Activated CD4-positive, alpha-beta T cell treated with anti-CD3 and anti-CD28 coated beads, Interleukin-2, amount 10 ng/mL, durations not matched to agents 7 days and 5 days (primary cell): ENCODE data around the gene ASIC1. TPM values are rescaled to one million over a fixed set of nuclear protein-coding genes. Genes with fewer than 3 reads are reported as not detected.
A peak's percentile ranks its signal among the peaks of the same experiment; 100 is the strongest.
"Not testable (repeated sequence)": the region's sequence is repeated elsewhere in the genome, so short reads cannot be mapped to it uniquely, and the experiment has no call there.

Experiments
- CTCF ChIA-PET: fragments of 350-600 bp; sonication (Branson Sonifier 250); formaldehyde crosslinking; loops from one replicate; lab custom pipeline; 2021; ENCODE audit warnings: antibody characterized with exemption; lab: Charles Lee
- POLR2A ChIA-PET: fragments of 350-600 bp; sonication (Branson Sonifier 250); formaldehyde crosslinking; loops from one replicate; lab custom pipeline; 2021; ENCODE audit warnings: antibody characterized with exemption; lab: Charles Lee
- DNase-seq: peaks from one replicate; pipeline ENCODE4 v3.0.0-alpha.2; 2020
- H3K27ac Mint-ChIP-seq: one replicate; pipeline ENCODE4 v1.8.0; 2021; ENCODE audit warnings: mild to moderate bottlenecking, moderate library complexity, mixed read lengths
- H3K27me3 Mint-ChIP-seq: one replicate; pipeline ENCODE4 v1.8.0; 2021; ENCODE audit warnings: mixed read lengths
- H3K36me3 Mint-ChIP-seq: one replicate; pipeline ENCODE4 v1.8.0; 2021; ENCODE audit warnings: low read depth, mixed read lengths
- H3K4me1 Mint-ChIP-seq: one replicate; pipeline ENCODE4 v1.8.0; 2021; ENCODE audit warnings: mixed read lengths
- H3K4me3 Mint-ChIP-seq: one replicate; pipeline ENCODE4 v1.8.0; 2021; ENCODE audit warnings: mild to moderate bottlenecking, moderate library complexity, mixed read lengths
- H3K9me3 Mint-ChIP-seq: one replicate; pipeline ENCODE4 v1.8.0; 2021; ENCODE audit warnings: mixed read lengths
- total RNA-seq, 2 experiments: library from RNA; stranded (reverse); gene quantifications; one replicate each; pipeline ENCODE4 v1.2.3, GENCODE V29; 2021

The ASIC1 gene
- total RNA-seq, 2 experiments from 2014 or later, result 8.7 to 10.1 TPM

DNA sequence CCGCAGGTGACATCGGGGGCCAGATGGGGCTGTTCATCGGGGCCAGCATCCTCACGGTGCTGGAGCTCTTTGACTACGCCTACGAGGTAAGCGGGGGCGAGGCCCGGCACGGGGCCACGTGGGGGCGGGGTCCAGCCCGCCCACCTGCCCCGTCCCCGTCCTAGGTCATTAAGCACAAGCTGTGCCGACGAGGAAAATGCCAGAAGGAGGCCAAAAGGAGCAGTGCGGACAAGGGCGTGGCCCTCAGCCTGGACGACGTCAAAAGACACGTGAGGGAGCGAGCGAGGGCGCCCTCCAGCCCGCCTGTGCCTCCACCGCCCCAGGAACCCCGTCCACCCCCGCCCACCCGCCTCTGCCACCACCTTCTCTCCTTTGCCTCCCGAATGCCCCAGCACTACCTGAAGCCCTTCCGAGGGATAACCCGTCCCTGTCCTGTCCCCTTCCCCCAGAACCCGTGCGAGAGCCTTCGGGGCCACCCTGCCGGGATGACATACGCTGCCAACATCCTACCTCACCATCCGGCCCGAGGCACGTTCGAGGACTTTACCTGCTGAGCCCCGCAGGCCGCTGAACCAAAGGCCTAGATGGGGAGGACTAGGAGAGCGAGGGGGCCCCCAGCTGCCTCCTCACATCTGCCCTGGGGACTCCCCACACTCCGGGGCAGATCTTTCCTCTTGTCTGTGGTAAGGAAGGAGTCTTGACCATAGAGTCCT, 23.9 kb downstream of the ASIC1 start:
- CTCF ChIA-PET, result interaction anchor here (2.7 to 6.0 kb wide), 2 partner anchors 11 to 30 kb away, joined by 11 to 68 read pairs; partner anchors contain the start of gene COX14
- Mint-ChIP-seq H3K4me3 (no peak overlapping the region), H3K36me3 (no peaks in the 10 kb centered on the region), H3K27me3 (no peaks in the 10 kb centered on the region), H3K27ac (no peak overlapping the region), H3K4me1 (peaks cover 18% of the 10 kb centered on the region), H3K9me3 (no peaks in the 10 kb centered on the region)
- POLR2A ChIA-PET, result no interaction called here
- no peak for DNase-seq

DNA sequence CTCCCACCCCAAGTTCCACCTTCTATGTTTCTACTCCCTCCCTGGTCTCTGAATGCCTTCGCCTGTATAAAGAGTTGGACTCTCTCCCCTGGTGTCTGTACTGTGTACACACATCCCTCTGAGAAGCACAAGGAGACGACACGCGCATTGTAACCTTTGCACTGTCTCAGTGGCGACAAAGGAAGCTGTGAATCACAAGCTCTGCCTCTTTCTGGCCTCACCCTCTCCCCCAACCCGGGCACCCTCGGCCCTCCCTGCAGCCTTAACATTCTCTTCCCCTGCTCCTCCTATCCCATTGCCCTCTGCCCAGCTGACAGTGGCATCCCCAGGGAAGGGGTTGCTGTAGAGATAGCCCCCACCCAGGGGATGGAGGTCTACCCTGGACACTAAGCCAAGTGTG, 25.2 kb downstream of the ASIC1 start:
- ChIA-PET CTCF (interaction anchor here (0.5 to 6.0 kb wide), 7 partner anchors 7 to 86 kb away, joined by 3 to 68 read pairs (median 4); partner anchors contain the start of gene COX14), POLR2A (interaction anchor here (0.6 kb wide), 1 partner anchor 627 kb away, joined by 4 read pairs; no protein-coding TSS in a partner anchor)
- Mint-ChIP-seq H3K36me3 (peaks cover 7% of the 10 kb centered on the region), H3K9me3 (no peaks in the 10 kb centered on the region), H3K27ac (no peak overlapping the region), H3K4me1 (peaks cover 25% of the 10 kb centered on the region), H3K27me3 (no peaks in the 10 kb centered on the region), H3K4me3 (no peak overlapping the region)
- no peak for DNase-seq

DNA sequence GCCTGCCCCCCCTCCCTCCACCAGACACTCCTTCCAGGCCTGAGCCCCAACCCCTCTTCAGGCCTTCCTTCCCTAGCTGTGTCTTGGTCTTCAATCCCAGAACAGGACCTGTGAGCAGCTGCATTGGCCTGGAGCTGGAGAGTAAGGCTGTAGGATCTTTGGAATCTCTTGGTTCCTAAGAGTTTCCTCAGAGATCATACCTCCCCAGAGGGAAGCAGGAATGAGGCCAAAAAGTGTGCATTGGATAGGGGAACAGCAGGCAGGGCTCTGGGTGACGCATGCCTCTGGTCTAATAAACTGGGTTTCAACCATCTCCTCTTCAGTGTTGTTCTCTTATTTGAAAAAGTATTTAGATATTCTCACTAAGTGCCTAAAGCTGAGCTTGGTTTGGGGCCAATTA, 25.9 kb downstream of the ASIC1 start:
- H3K27me3 Mint-ChIP-seq, result no peaks in the 10 kb centered on the region
- no peaks in the 10 kb centered on the region for H3K9me3 Mint-ChIP-seq
- peak overlapping the region; percentile 68 for H3K4me3 Mint-ChIP-seq
- CTCF ChIA-PET, result interaction anchor here (0.9 to 6.0 kb wide), 6 partner anchors 8 to 46 kb away, joined by 3 to 68 read pairs (median 8); partner anchors contain the start of gene COX14
- peaks cover 10% of the 10 kb centered on the region for H3K36me3 Mint-ChIP-seq
- POLR2A ChIA-PET, result interaction anchor here (0.6 kb wide), 1 partner anchor 626 kb away, joined by 4 read pairs; no protein-coding TSS in a partner anchor
- DNase-seq, result no peak
- peaks cover 31% of the 10 kb centered on the region for H3K4me1 Mint-ChIP-seq
- peak overlapping the region; percentile 48 for H3K27ac Mint-ChIP-seq

DNA sequence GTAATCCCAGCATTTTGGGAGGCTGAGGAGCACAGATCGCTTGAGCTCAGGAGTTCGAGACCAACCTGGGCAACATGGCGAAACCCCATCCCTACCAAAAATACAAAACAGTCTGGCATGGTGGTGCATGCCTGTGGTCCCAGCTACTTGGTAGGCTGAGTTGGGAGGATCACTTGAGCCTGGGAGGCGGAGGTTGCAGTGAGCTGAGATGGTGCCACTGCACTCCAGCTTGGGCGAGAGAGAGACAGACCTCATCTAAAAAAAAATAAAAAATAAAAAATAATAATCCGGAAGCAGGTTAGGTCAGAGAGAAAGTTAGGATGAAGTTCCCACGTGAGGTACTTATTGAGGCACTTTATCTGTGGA, 27.0 kb downstream of the ASIC1 start:
- not testable (repeated sequence) for H3K27me3 Mint-ChIP-seq, DNase-seq, H3K9me3 Mint-ChIP-seq
- Mint-ChIP-seq H3K36me3 (peaks cover 18% of the 10 kb centered on the region), H3K4me3 (peak overlapping the region; percentile 97), H3K27ac (peak overlapping the region; percentile 95), H3K4me1 (peaks cover 35% of the 10 kb centered on the region)
- CTCF ChIA-PET, result interaction anchor here (0.6 to 6.0 kb wide), 11 partner anchors 9 to 378 kb away, joined by 3 to 68 read pairs (median 5); partner anchors contain the start of genes CERS5, COX14 and GPD1
- POLR2A ChIA-PET, result interaction anchor here (1.0 kb wide), 1 partner anchor 27 kb away, joined by 3 read pairs; the partner anchor contains the start of gene COX14

DNA sequence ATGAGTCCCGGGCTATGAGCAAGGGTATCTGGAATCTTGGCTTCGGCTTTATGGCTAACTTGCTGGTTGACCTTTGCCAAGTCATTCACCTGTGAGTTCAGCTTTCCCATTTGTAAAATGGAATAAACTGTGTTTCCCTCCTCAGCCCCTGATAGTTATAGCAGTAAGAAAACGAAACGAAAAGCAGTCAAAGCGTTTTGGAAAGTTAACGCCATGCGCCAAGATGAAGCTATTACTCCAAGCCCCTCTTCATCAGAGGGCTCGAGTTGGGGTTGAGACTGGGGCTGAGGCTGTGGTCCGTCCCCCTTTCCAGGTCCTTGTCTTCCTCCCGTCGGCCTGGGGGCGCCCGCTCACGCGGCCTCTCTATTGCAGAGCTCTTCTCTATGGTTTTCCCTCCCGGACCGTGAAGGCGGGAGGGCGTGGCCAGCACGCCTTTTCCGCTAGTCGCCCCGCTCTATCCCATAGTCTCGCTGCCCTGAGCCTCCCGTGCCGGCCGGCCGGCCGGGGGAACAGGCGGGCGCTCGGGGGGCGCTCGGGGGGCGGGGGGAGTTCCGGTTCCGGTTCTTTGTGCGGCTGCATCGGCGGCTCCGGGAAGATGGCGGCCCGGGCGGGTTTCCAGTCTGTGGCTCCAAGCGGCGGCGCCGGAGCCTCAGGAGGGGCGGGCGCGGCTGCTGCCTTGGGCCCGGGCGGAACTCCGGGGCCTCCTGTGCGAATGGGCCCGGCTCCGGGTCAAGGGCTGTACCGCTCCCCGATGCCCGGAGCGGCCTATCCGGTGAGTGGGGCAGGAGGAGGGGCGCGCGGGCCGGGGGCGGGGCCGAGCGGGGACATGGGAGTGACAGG, 27.6 kb downstream of the ASIC1 start, which contains the start of gene SMARCD1:
TSS of gene SMARCD1 (plus strand) at position 568 of the 840 bp plus-strand sequence. CDS start at position 596, 28 bp downstream.
- Mint-ChIP-seq H3K9me3 (no peaks in the 10 kb centered on the region), H3K27ac (peak within 1 kb of the TSS; percentile 95), H3K4me3 (peak within 1 kb of the TSS; percentile 97), H3K36me3 (peaks cover 22% of the 10 kb centered on the region), H3K27me3 (no peaks in the 10 kb centered on the region), H3K4me1 (peaks cover 35% of the 10 kb centered on the region)
- ChIA-PET POLR2A (interaction anchor here (1.0 kb wide), 1 partner anchor 27 kb away, joined by 3 read pairs; the partner anchor contains the start of gene COX14), CTCF (interaction anchor here (0.6 to 6.0 kb wide), 13 partner anchors 10 to 378 kb away, joined by 3 to 68 read pairs (median 5); partner anchors contain the start of genes CERS5, COX14 and GPD1)
- DNase-seq, result peak; percentile 82

DNA sequence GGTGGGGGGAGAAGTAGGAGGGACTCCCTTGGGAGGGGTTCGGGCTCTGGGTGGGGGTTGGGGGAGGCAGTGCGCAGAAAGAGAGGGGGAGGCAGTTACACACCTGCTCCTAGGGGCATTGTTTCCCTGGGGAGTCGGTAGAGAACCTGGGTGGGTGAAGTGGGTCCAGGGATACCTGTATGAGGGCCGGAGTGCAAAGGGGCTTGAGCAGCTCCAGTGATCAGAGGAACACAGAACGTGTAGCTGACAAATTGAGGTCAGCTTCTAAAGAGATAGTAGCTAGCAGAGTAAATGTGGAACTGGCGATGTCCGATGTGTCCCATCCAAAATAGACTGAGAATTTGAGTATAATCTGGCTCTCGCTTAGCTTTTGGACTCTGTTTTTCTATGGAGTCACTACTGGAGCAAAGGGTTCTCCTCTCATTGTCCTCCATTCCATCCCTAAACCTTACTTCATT, 28.2 kb downstream of the ASIC1 start:
- CTCF ChIA-PET, result interaction anchor here (0.7 to 6.0 kb wide), 12 partner anchors 10 to 85 kb away, joined by 3 to 68 read pairs (median 4); partner anchors contain the start of genes COX14 and GPD1
- peaks cover 27% of the 10 kb centered on the region for H3K36me3 Mint-ChIP-seq
- H3K4me1 Mint-ChIP-seq, result peaks cover 35% of the 10 kb centered on the region
- DNase-seq, result no peak
- H3K9me3 Mint-ChIP-seq, result no peaks in the 10 kb centered on the region
- peak overlapping the region; percentile 97 for H3K4me3 Mint-ChIP-seq
- H3K27ac Mint-ChIP-seq, result peak overlapping the region; percentile 91
- POLR2A ChIA-PET, result interaction anchor here (1.0 kb wide), 1 partner anchor 26 kb away, joined by 3 read pairs; the partner anchor contains the start of gene COX14
- H3K27me3 Mint-ChIP-seq, result no peaks in the 10 kb centered on the region

DNA sequence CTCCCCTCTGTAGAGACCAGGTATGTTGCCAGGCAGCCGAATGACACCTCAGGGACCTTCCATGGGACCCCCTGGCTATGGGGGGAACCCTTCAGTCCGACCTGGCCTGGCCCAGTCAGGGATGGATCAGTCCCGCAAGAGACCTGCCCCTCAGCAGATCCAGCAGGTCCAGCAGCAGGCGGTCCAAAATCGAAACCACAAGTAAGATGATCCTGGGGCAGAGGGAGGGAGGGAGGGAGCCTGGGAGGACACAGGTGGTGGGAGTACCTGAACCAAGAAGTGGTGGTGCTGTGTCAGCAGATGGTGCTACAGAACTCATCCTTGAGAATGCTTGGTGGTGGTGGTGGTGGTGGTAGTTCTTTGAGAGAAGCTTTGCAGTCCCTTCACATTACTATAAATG, 28.8 kb downstream of the ASIC1 start:
- no peaks in the 10 kb centered on the region for H3K9me3 Mint-ChIP-seq
- peaks cover 35% of the 10 kb centered on the region for H3K4me1 Mint-ChIP-seq
- peak overlapping the region; percentile 91 for H3K27ac Mint-ChIP-seq
- ChIA-PET POLR2A (no interaction called here), CTCF (interaction anchor here (0.7 to 6.0 kb wide), 4 partner anchors 11 to 47 kb away, joined by 3 to 68 read pairs (median 8); partner anchors contain the start of gene COX14)
- H3K36me3 Mint-ChIP-seq, result peaks cover 29% of the 10 kb centered on the region
- peak overlapping the region; percentile 97 for H3K4me3 Mint-ChIP-seq
- H3K27me3 Mint-ChIP-seq, result no peaks in the 10 kb centered on the region
- no peak for DNase-seq

DNA sequence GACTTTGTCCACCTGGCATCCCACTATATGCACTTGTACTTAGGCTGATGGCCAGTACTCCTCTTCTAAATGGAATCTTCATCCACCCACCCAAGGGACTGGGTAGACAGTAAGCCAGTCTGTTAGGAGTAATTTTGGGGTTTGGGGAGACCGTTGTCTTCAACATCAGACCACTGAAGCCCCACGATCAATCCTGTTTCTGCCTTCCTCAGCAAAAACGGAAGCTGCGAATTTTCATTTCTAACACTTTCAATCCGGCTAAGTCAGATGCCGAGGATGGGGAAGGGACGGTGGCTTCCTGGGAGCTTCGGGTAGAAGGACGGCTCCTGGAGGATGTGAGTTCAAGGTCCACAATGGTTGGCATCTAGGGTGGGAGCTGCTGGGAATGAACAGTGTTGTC, 29.8 kb downstream of the ASIC1 start:
- Mint-ChIP-seq H3K27ac (peak overlapping the region; percentile 34), H3K4me3 (no peak overlapping the region), H3K9me3 (no peaks in the 10 kb centered on the region), H3K27me3 (no peaks in the 10 kb centered on the region), H3K4me1 (peaks cover 35% of the 10 kb centered on the region), H3K36me3 (peaks cover 34% of the 10 kb centered on the region)
- DNase-seq, result no peak
- CTCF ChIA-PET, result interaction anchor here (1.2 to 3.8 kb wide), 4 partner anchors 10 to 89 kb away, joined by 4 to 39 read pairs (median 4); partner anchors contain the start of gene COX14
- POLR2A ChIA-PET, result no interaction called here

DNA sequence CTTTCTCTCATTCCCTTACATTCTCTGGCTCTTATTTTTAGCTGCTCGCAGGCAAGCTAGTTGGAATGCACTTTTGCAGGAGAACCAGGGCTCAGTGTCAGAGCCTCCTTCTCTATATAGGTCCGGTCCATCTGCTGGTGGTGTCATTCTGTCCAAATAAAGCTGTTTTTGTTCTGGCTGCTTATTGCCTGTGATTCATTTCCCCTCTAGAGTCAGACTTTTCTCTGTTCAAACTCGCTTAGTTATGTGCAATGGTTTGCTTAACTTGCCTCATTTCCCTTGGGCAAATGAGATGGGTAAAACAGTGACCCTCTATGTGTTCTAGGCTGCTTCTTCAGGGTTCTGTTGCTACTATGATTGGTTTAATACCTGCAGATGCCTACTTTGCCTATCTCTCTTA, 30.6 kb downstream of the ASIC1 start:
- Mint-ChIP-seq H3K27ac (peak overlapping the region; percentile 68), H3K4me1 (peaks cover 35% of the 10 kb centered on the region), H3K27me3 (no peaks in the 10 kb centered on the region), H3K4me3 (no peak overlapping the region), H3K9me3 (no peaks in the 10 kb centered on the region), H3K36me3 (peaks cover 34% of the 10 kb centered on the region)
- no peak for DNase-seq
- ChIA-PET POLR2A (no interaction called here), CTCF (interaction anchor here (0.8 to 3.8 kb wide), 6 partner anchors 9 to 88 kb away, joined by 3 to 39 read pairs (median 4); partner anchors contain the start of gene COX14)

DNA sequence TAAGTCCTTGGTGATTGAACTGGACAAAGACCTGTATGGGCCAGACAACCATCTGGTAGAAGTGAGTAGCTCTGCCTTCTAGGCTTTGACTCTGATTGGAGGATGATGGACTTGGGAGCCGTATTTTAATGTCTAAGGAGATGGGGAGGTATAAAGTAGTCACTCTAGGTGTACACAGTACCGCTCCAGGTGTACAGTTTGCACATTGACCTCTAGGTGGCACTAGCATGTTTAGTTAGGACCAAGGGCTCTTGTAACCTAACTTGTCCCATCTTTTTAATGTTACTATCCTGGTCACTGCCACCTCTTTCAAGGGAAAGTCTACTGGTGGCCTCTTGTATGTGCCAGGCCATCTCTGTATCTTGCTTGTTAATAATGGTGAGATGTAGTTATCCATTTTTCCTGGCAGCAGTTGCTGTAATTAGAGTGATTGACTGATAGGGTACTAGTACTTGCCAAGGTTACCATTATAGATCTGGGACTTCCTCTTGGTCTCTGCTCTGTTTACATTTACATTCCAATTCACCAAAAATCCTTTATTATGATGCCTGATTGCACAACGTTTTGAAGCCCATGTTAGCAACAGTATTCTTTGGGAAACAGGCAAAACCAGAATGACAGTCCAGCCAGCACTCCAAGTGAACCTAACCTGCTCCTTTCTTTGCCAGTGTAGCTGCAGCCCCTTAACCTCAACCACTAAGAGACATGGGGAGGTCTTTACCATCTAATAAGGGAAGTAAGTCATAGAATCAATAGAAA, 31.4 kb downstream of the ASIC1 start:
- CTCF ChIA-PET, result interaction anchor here (0.8 to 3.8 kb wide), 7 partner anchors 12 to 198 kb away, joined by 3 to 39 read pairs (median 4); partner anchors contain the start of gene COX14
- DNase-seq, result peak; percentile 76
- no peaks in the 10 kb centered on the region for H3K27me3 Mint-ChIP-seq
- no peaks in the 10 kb centered on the region for H3K9me3 Mint-ChIP-seq
- H3K4me3 Mint-ChIP-seq, result no peak overlapping the region
- H3K4me1 Mint-ChIP-seq, result peaks cover 30% of the 10 kb centered on the region
- POLR2A ChIA-PET, result no interaction called here
- no peak overlapping the region for H3K27ac Mint-ChIP-seq
- H3K36me3 Mint-ChIP-seq, result peaks cover 37% of the 10 kb centered on the region

DNA sequence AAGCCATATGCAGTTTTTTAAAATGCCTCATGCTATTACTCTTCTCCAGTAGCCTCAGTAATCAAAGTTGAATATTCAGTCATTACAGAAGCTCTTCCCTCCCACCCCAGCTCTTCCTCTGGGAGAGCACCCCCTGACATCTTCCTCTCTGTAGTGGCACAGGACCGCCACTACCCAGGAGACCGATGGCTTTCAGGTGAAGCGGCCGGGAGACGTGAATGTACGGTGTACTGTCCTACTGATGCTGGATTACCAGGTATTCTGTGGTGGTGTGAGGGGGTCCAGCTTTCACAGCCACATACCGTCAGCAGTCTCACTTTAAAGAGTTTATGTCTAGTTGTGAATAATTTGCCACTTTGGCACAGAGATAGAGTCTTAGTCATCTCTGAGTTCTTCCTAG, 32.3 kb downstream of the ASIC1 start:
- Mint-ChIP-seq H3K27ac (no peak overlapping the region), H3K4me3 (no peak overlapping the region), H3K4me1 (peaks cover 28% of the 10 kb centered on the region), H3K27me3 (no peaks in the 10 kb centered on the region), H3K36me3 (peaks cover 41% of the 10 kb centered on the region), H3K9me3 (no peaks in the 10 kb centered on the region)
- POLR2A ChIA-PET, result interaction anchor here (0.7 to 0.8 kb wide), 2 partner anchors 23 to 131 kb away, joined by 3 read pairs; no protein-coding TSS in a partner anchor
- no peak for DNase-seq
- CTCF ChIA-PET, result interaction anchor here (0.7 to 3.8 kb wide), 7 partner anchors 11 to 197 kb away, joined by 3 to 39 read pairs (median 4); partner anchors contain the start of gene COX14
